Measurements from ENCODE around the gene KRT9. TPM values are rescaled to one million over a fixed set of nuclear protein-coding genes. Genes with fewer than 3 reads are reported as not detected.

Gene KRT9
- total and polyA plus RNA-seq, 9 of the 15 experiments (the other 6 are each of a cell fraction or from before 2014, with no cell fraction given): 0.03 TPM; not detected in 8

GRCh38 chr17:41527063-41528023 lies 44.5 kb downstream of the KRT9 start (continued):
- TF ChIP-seq TEAD4 (IDR thresholded peaks at IDR 0.05; ENCODE audit: low read length) (no peak), TEAD4 (CRISPR knock-in tag; IDR thresholded peaks at IDR 0.05; ENCODE audit: borderline replicate concordance) (no peak), VEZF1 (CRISPR knock-in tag; IDR thresholded peaks at IDR 0.05) (peak; percentile 64; the same call in 1 of the 2 replicates), ZHX1 (conservative IDR thresholded peaks at IDR 0.05; ENCODE audit: low read length) (no peak), BCLAF1 (IDR thresholded peaks at IDR 0.05; ENCODE audit: borderline replicate concordance in 1 of 2, control insufficient read depth in 1 of 2, low read depth in 2 of 2, low read length in 1 of 2) (no peak), ZFX (CRISPR knock-in tag; IDR thresholded peaks at IDR 0.05) (no peak; the same call in 1 of the 2 replicates), SOX6 (IDR thresholded peaks at IDR 0.05) (no peak), RBM34 (IDR thresholded peaks at IDR 0.05; ENCODE audit: borderline replicate concordance, insufficient read depth, low read length) (no peak), POLR2AphosphoS5 (IDR thresholded peaks at IDR 0.05; ENCODE audit: control insufficient read depth, insufficient read depth, low read depth, low read length) (no peak), ZNF609 (CRISPR knock-in tag; IDR thresholded peaks at IDR 0.05; ENCODE audit: borderline replicate concordance) (no peak), KLF10 (CRISPR knock-in tag; IDR thresholded peaks at IDR 0.05) (no peak)
